A549 treated with RU486 at 1 μM for 4 hours (cell line): ENCODE results near the gene OSBP2. TPM values are rescaled to one million over a fixed set of nuclear protein-coding genes. Genes with fewer than 3 reads are reported as not detected.

Experiments used
- total RNA-seq: library from RNA; stranded (reverse); fragments of 200-300 nt; extraction: Qiagen RNA extraction; gene quantifications from 5 replicates; pipeline ENCODE4 v1.2.3, GENCODE V29; 2022; ENCODE audit warnings: low read depth

OSBP2 gene, protein sequence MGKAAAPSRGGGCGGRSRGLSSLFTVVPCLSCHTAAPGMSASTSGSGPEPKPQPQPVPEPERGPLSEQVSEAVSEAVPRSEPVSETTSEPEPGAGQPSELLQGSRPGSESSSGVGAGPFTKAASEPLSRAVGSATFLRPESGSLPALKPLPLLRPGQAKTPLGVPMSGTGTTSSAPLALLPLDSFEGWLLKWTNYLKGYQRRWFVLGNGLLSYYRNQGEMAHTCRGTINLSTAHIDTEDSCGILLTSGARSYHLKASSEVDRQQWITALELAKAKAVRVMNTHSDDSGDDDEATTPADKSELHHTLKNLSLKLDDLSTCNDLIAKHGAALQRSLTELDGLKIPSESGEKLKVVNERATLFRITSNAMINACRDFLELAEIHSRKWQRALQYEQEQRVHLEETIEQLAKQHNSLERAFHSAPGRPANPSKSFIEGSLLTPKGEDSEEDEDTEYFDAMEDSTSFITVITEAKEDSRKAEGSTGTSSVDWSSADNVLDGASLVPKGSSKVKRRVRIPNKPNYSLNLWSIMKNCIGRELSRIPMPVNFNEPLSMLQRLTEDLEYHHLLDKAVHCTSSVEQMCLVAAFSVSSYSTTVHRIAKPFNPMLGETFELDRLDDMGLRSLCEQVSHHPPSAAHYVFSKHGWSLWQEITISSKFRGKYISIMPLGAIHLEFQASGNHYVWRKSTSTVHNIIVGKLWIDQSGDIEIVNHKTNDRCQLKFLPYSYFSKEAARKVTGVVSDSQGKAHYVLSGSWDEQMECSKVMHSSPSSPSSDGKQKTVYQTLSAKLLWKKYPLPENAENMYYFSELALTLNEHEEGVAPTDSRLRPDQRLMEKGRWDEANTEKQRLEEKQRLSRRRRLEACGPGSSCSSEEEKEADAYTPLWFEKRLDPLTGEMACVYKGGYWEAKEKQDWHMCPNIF
- 10.6 to 12.3 TPM (median 11.2 TPM) in 5 replicates for total RNA-seq

DNA sequence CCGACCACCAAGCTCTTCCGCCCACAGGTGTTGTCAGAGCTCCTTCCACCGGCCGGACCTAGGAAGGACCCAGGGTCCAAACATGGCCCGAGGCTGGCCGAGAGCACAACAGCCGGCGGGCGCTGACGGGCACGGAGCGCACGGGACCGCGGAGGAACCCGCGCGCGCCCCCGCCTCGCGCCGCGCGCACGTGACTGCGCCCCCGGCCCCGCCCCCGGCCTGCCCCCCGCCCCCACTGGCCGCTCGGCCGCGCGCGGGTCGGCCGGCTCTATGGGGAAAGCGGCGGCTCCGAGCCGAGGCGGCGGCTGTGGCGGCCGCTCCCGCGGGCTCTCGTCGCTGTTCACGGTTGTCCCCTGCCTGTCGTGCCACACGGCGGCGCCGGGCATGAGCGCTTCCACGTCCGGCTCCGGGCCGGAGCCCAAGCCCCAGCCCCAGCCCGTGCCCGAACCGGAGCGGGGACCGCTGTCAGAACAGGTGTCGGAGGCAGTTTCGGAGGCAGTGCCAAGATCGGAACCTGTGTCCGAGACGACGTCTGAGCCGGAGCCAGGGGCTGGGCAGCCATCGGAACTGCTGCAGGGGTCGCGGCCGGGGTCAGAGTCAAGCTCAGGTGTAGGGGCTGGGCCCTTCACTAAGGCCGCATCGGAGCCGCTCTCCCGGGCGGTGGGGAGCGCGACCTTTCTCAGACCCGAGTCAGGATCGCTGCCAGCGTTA, at the start of gene OSBP2:
Gene OSBP2 (plus strand): TSS at position 235 of the 711 bp plus-strand sequence. CDS start 36 bp downstream, at position 271.

DNA sequence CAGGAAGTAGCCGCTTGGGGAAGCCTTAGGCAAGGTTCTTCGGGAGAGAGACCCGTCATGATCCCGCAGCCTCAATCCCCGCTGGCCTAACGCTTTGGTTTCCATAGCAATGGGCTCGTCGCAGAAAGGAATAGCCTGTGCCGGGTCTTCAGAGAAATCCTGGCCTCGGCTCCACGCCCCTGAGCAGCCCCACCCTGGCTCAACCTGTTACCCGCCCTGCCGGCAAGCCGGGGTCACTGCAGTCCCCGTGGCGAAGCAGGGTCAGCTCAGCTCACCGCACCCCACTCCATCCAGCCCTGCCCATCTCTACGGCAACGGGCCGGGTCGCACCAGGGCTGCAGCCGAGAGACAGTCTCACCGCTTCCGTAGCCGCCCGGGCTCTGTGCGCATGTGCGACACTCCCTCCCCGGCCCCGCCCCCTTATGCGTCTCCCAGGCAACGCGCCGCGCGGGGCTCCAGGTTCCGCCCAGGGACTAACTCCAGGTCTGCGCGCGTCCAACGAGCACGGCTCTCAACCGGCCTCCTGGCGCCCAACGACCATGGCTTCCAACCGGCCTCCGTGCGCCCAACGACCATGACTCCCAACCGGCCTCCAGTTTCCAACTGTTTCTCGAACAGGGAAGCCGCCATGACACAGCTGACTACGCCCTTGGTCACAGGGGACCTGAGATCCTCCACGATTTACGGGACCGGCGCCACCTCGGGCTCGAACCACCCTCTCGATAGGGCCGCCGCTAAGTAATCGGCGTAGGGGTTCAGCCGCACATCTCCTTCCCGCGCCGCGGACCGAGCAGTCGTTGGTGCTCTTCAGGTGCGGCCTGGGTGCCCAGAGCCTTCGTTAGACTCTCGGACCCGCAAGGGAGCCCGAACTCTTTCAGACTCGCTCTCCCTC, 26.9 kb upstream of the OSBP2 start, which contains the start of gene DUSP18:
Gene DUSP18 (minus strand): TSS at position 382 of the 892 bp plus-strand sequence. CDS start 3,872 bp downstream, outside the sequence.

Other genes with a start within 250 kb of the OSBP2 start
- not detected in 5 replicates for gene SEC14L3, start 222.9 kb upstream of the OSBP2 start, total RNA-seq
- gene SEC14L4, start 189.2 kb upstream of the OSBP2 start, total RNA-seq = 3.7 to 6.0 TPM (median 5.3 TPM) in 5 replicates
- not detected in 5 replicates for gene SEC14L6, start 148.1 kb upstream of the OSBP2 start, total RNA-seq
- gene GAL3ST1, start 120.2 kb upstream of the OSBP2 start, total RNA-seq = 5.2 to 8.6 TPM (median 8.0 TPM) in 5 replicates
- 109 to 130 TPM (median 118 TPM) in 5 replicates for gene PES1, start 103.0 kb upstream of the OSBP2 start, total RNA-seq
- 4.3 to 5.5 TPM (median 4.6 TPM) in 5 replicates for gene TCN2, start 87.7 kb upstream of the OSBP2 start, total RNA-seq
- 4.6 to 7.8 TPM (median 6.1 TPM) in 5 replicates for gene SLC35E4, start 59.1 kb upstream of the OSBP2 start, total RNA-seq
- 2.5 to 5.0 TPM (median 4.7 TPM) in 5 replicates for gene DUSP18, start 27.0 kb upstream of the OSBP2 start, total RNA-seq